ENCODE results near the gene UGT1A5. TPM values are rescaled to one million over a fixed set of nuclear protein-coding genes. Genes with fewer than 3 reads are reported as not detected.

Gene UGT1A5
- total RNA-seq, 2 donors from 2014 or later = not detected

GRCh38 chr2:233799716-233800115, 87.0 kb downstream of the UGT1A5 start:
- intact Hi-C loops (cut with DNase I) = no loop called here
- DNase-seq = no peak

DNA sequence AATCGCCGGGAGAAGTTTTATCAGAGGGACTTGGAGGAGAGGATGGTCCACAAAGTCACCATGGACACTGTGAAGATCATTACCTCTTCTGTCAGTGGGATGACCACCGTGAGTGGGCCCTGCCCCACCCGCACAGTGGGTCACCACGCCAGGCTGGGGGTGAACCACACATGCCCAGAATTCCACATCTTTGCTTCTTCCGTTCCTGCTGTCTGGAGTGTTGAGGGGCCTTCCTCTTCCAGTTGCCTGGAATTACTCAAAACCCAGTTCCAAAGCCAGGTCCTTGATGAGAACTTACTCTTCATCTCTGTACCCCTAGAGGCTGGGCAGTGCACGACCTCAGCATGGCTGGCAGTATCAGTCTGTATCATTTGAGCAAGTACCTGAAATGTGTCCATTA, 87.5 kb downstream of the UGT1A5 start:
- ATAC-seq (no peak), DNase-seq (no peak)
- intact Hi-C loops (cut with DNase I) = no loop called here

More at GRCh38 chr2:233799716-233800115, 87.0 kb downstream of the UGT1A5 start:
- ATAC-seq = no peak

DNA sequence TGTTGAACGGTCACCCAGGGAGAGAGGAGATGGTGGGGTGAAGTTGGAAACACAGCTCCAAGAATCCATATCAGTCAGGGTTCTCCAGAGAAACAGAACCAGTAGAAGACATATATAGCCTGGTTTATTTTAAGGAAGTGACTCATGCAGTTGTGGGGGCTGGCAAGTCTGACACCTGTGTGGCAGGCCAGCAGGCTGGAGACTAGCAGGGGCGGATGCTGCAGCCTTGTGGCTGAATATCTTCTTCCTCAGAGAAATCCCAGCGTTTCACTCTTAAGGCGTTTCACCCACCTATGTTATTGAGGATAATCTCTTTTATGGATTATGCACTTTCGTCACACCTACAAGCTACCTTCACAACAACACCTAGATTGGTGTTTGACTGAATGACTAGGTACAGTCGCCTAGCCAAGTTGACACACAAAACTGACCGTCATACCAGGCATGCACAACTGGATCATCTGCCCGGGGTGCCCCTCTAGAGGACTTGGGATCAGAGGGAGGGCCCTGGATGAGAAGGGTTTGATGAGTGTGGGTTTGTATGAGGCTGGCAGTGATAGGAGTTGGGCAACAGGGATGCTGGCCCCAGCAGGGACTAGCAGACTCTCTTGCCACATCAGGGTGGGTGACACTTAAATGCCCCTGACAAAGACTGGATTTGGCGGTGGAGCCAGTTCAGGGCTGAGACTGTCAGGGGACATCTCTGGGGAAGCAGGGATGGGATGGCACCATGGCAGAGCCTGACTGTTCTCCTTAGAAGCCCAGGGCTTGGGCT, 88.8 kb downstream of the UGT1A5 start:
- intact Hi-C loops (cut with DNase I) = no loop called here
- no peak for ATAC-seq
- no peak for DNase-seq

GRCh38 chr2:233802132-233802815, 89.6 kb downstream of the UGT1A5 start:
- intact Hi-C loops (cut with DNase I) = no loop called here
- DNase-seq (no peak), ATAC-seq (no peak)

GRCh38 chr2:233803292-233803911, 90.7 kb downstream of the UGT1A5 start:
- DNase-seq (no peak), ATAC-seq (no peak)
- intact Hi-C loops (cut with DNase I) = no loop called here

- intact Hi-C loops (cut with DNase I) = no loop called here
- DNase-seq = no peak
- no peak for ATAC-seq
These were observed 91.3 kb downstream of the UGT1A5 start for GRCh38 chr2:233803994-233804393.

- ATAC-seq = no peak
- intact Hi-C loops (cut with DNase I) = no loop called here
- DNase-seq = no peak
These were observed 94.6 kb downstream of the UGT1A5 start for GRCh38 chr2:233807215-233807865.

- no peak for DNase-seq
- intact Hi-C loops (cut with DNase I) = no loop called here
These were observed 95.5 kb downstream of the UGT1A5 start for GRCh38 chr2:233807966-233808935.

GRCh38 chr2:233810385-233810784, 97.7 kb downstream of the UGT1A5 start:
- ATAC-seq = no peak
- no peak for DNase-seq
- intact Hi-C loops (cut with DNase I) = no loop called here

More at GRCh38 chr2:233807966-233808935, 95.5 kb downstream of the UGT1A5 start:
- ATAC-seq = no peak

DNA sequence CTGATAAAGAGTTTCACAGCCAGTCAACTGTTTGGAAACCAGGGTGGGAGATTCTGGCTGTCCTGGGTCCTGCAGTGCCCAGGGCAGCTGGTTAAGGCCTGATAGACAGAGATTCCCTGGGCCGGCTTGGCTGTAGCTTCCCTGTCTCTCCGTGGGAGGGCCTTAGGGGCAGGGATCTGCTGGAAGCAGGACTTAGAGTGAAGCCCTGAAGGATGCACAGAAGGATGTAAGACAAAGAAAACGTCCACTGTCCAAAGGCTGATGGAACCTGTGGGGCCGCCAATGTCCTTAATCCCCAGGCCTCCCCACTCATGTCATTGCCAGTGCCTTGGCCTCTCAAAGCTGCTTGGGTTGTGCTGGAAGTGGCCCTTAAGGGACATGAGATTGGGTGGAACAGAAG, 98.4 kb downstream of the UGT1A5 start:
- intact Hi-C loops (cut with DNase I) = no loop called here
- ATAC-seq = no peak
- no peak for DNase-seq

GRCh38 chr2:233811732-233812131, 99.0 kb downstream of the UGT1A5 start:
- no peak for DNase-seq
- no peak for ATAC-seq
- intact Hi-C loops (cut with DNase I) = no loop called here

GRCh38 chr2:233813236-233814055, 100.7 kb downstream of the UGT1A5 start:
- no peak for ATAC-seq
- DNase-seq = no peak
- intact Hi-C loops (cut with DNase I) = no loop called here

GRCh38 chr2:233814056-233814835, 101.5 kb downstream of the UGT1A5 start:
- ATAC-seq (no peak), DNase-seq (no peak)
- intact Hi-C loops (cut with DNase I) = no loop called here

- intact Hi-C loops (cut with DNase I) = no loop called here
- ATAC-seq = no peak
- no peak for DNase-seq
These were observed 103.2 kb downstream of the UGT1A5 start for GRCh38 chr2:233815861-233816260.

- intact Hi-C loops (cut with DNase I) = no loop called here
- DNase-seq = no peak
These were observed 103.6 kb downstream of the UGT1A5 start for GRCh38 chr2:233816334-233816733.

DNA sequence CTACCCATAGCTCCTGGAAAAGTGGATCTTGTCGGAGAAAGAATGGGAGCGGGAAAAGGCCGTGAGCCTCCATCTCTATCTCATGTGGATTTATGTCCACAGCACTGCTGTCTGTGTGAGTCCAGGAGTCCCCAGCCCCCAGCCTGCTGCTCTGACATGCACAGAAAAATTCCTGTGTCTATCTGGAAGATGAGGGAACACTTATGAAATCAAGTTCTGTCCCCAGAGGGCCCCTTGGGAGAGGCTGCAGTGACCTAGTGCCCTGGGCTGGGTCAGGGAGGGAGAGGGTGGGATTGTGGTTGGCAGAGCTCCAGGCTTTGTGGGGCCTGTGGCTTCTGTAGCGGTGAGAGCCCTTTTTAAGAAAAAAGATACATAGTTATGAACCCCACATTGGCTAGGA, 104.1 kb downstream of the UGT1A5 start:
- intact Hi-C loops (cut with DNase I) = no loop called here
- DNase-seq = no peak
- ATAC-seq = no peak

More at GRCh38 chr2:233816334-233816733, 103.6 kb downstream of the UGT1A5 start:
- no peak for ATAC-seq

GRCh38 chr2:233817361-233817911, 104.7 kb downstream of the UGT1A5 start:
- intact Hi-C loops (cut with DNase I) = no loop called here
- DNase-seq = no peak
- peak; percentile 31 to 51 for ATAC-seq
